ENCODE results near the gene WSB2.

Gene WSB2

GRCh38 chr12:118046430-118046829, 14.5 kb downstream of the WSB2 start:
- TF ChIP-seq MAX (IDR thresholded peaks at IDR 0.05; ENCODE audit: low read depth, low read length) (no peak), CTCF (IDR thresholded peaks at IDR 0.05; ENCODE audit: low read depth, low read length) (no peak), POLR2A (IDR thresholded peaks at IDR 0.05; ENCODE audit: extremely low read depth, insufficient read length) (no peak), MYC (IDR thresholded peaks at IDR 0.05; ENCODE audit: low read depth, low read length) (no peak)
- no peak for DNase-seq (ENCODE audit: low read depth)
- no peak overlapping the region for H3K4me3 ChIP-seq (ENCODE audit: low read depth, low read length)

GRCh38 chr12:118044577-118044976, 16.4 kb downstream of the WSB2 start:
- DNase-seq (ENCODE audit: low read depth): no peak
- no peak overlapping the region for H3K4me3 ChIP-seq (ENCODE audit: low read depth, low read length)
- TF ChIP-seq MYC (IDR thresholded peaks at IDR 0.05; ENCODE audit: low read depth, low read length) (no peak), CTCF (IDR thresholded peaks at IDR 0.05; ENCODE audit: low read depth, low read length) (no peak), POLR2A (IDR thresholded peaks at IDR 0.05; ENCODE audit: extremely low read depth, insufficient read length) (no peak), MAX (IDR thresholded peaks at IDR 0.05; ENCODE audit: low read depth, low read length) (no peak)

GRCh38 chr12:118044075-118044474, 16.9 kb downstream of the WSB2 start:
- no peak overlapping the region for H3K4me3 ChIP-seq (ENCODE audit: low read depth, low read length)
- no peak for DNase-seq (ENCODE audit: low read depth)
- TF ChIP-seq MYC (IDR thresholded peaks at IDR 0.05; ENCODE audit: low read depth, low read length): no peak
- TF ChIP-seq CTCF (IDR thresholded peaks at IDR 0.05; ENCODE audit: low read depth, low read length): no peak
- TF ChIP-seq MAX (IDR thresholded peaks at IDR 0.05; ENCODE audit: low read depth, low read length): no peak
- TF ChIP-seq POLR2A (IDR thresholded peaks at IDR 0.05; ENCODE audit: extremely low read depth, insufficient read length): no peak

GRCh38 chr12:118042091-118042490, 18.9 kb downstream of the WSB2 start:
- DNase-seq (ENCODE audit: low read depth): no peak
- TF ChIP-seq CTCF (IDR thresholded peaks at IDR 0.05; ENCODE audit: low read depth, low read length) (no peak), POLR2A (IDR thresholded peaks at IDR 0.05; ENCODE audit: extremely low read depth, insufficient read length) (no peak), MYC (IDR thresholded peaks at IDR 0.05; ENCODE audit: low read depth, low read length) (no peak), MAX (IDR thresholded peaks at IDR 0.05; ENCODE audit: low read depth, low read length) (no peak)
- H3K4me3 ChIP-seq (ENCODE audit: low read depth, low read length): no peak overlapping the region

- no peak for TF ChIP-seq MAX (IDR thresholded peaks at IDR 0.05; ENCODE audit: low read depth, low read length)
- no peak for TF ChIP-seq POLR2A (IDR thresholded peaks at IDR 0.05; ENCODE audit: extremely low read depth, insufficient read length)
- TF ChIP-seq CTCF (IDR thresholded peaks at IDR 0.05; ENCODE audit: low read depth, low read length): no peak
- TF ChIP-seq MYC (IDR thresholded peaks at IDR 0.05; ENCODE audit: low read depth, low read length): no peak
- DNase-seq (ENCODE audit: low read depth): no peak
- no peak overlapping the region for H3K4me3 ChIP-seq (ENCODE audit: low read depth, low read length)
Measured at GRCh38 chr12:118038137-118038536, 22.8 kb downstream of the WSB2 start.
